OCI-M2 (cell line): ENCODE results near the gene CST5.
"Not testable (repeated sequence)": the region's sequence is repeated elsewhere in the genome, so short reads cannot be mapped to it uniquely, and the experiment has no call there.

ENCODE experiments used
- DNase-seq: peaks from one replicate; lab custom pipeline; 2025; ENCODE audit not compliant: unreplicated experiment; lab: John Stamatoyannopoulos, UW

Gene CST5

GRCh38 chr20:23856736-23857135, 22.8 kb downstream of the CST5 start:
- no peak for DNase-seq

GRCh38 chr20:23856226-23856625, 23.3 kb downstream of the CST5 start:
- DNase-seq = no peak

- DNase-seq = no peak
Measured at GRCh38 chr20:23841693-23842092, 37.9 kb downstream of the CST5 start.

GRCh38 chr20:23835716-23836115, 43.8 kb downstream of the CST5 start:
- no peak for DNase-seq

GRCh38 chr20:23832775-23833513, 46.6 kb downstream of the CST5 start:
- DNase-seq = no peak

GRCh38 chr20:23831961-23832360, 47.6 kb downstream of the CST5 start:
- DNase-seq = not testable (repeated sequence)

- no peak for DNase-seq
Measured at GRCh38 chr20:23826541-23827021, 53.0 kb downstream of the CST5 start, which contains the start of gene CST2. TSS of gene CST2 (minus strand) at chr20:23826729. CDS start at chr20:23826660, 69 bp downstream.
